ENCODE data around the gene CCDC201. TPM values are rescaled to one million over a fixed set of nuclear protein-coding genes. Genes with fewer than 3 reads are reported as not detected.
"Not testable (repeated sequence)": the region's sequence is repeated elsewhere in the genome, so short reads cannot be mapped to it uniquely, and the experiment has no call there.

The CCDC201 gene
- total and polyA plus RNA-seq, 7 experiments from 2014 or later: not detected

- H3K27ac ChIP-seq (ENCODE audit: low read depth, low read length); H3K9me3 ChIP-seq (ENCODE audit: control insufficient read depth in 2 of 3, low read length in 3 of 3); CTCF ChIA-PET; DNase-seq; H3K27me3 ChIP-seq (ENCODE audit: control insufficient read depth in 2 of 2, insufficient read depth in 2 of 2, low read length in 2 of 2); H3K4me1 Mint-ChIP-seq; H3K4me1 ChIP-seq (ENCODE audit: control insufficient read depth in 2 of 2, insufficient read depth in 2 of 2, low read length in 2 of 2); ATAC-seq; H3K36me3 Mint-ChIP-seq; H3K4me3 Mint-ChIP-seq; intact Hi-C loops (cut with micrococcal nuclease); H3K4me3 ChIP-seq (ENCODE audit: low read length); H3K9me3 Mint-ChIP-seq; POLR2A ChIA-PET; H3K27ac Mint-ChIP-seq; H3K36me3 ChIP-seq (ENCODE audit: control insufficient read depth in 2 of 3, insufficient read depth in 3 of 3, low read length in 3 of 3): not testable (repeated sequence)
- H3K27me3 Mint-ChIP-seq: peaks cover 0 to 16% (median 8%) of the 10 kb centered on the region in 5 donors
Observed at GRCh38 chr7:45848734-45849133, 24.1 kb downstream of the CCDC201 start.

- H3K36me3 ChIP-seq (ENCODE audit: control insufficient read depth in 2 of 3, insufficient read depth in 3 of 3, low read length in 3 of 3); H3K9me3 Mint-ChIP-seq; H3K4me1 ChIP-seq (ENCODE audit: control insufficient read depth in 2 of 2, insufficient read depth in 2 of 2, low read length in 2 of 2); POLR2A ChIA-PET; H3K27ac ChIP-seq (ENCODE audit: low read depth, low read length); H3K27ac Mint-ChIP-seq; ATAC-seq; DNase-seq; H3K4me3 ChIP-seq (ENCODE audit: low read length); H3K4me1 Mint-ChIP-seq; H3K27me3 ChIP-seq (ENCODE audit: control insufficient read depth in 2 of 2, insufficient read depth in 2 of 2, low read length in 2 of 2); H3K36me3 Mint-ChIP-seq; H3K27me3 Mint-ChIP-seq; CTCF ChIA-PET; intact Hi-C loops (cut with micrococcal nuclease); H3K9me3 ChIP-seq (ENCODE audit: control insufficient read depth in 2 of 3, low read length in 3 of 3); H3K4me3 Mint-ChIP-seq: not testable (repeated sequence)
Observed at GRCh38 chr7:45846536-45846935, 26.3 kb downstream of the CCDC201 start.

GRCh38 chr7:45841926-45842717 lies 30.8 kb downstream of the CCDC201 start:
- H3K4me1 Mint-ChIP-seq; H3K36me3 ChIP-seq (ENCODE audit: control insufficient read depth in 2 of 3, insufficient read depth in 3 of 3, low read length in 3 of 3); H3K9me3 ChIP-seq (ENCODE audit: control insufficient read depth in 2 of 3, low read length in 3 of 3); H3K27me3 Mint-ChIP-seq; H3K27ac Mint-ChIP-seq; ATAC-seq; H3K9me3 Mint-ChIP-seq; H3K36me3 Mint-ChIP-seq; H3K27ac ChIP-seq (ENCODE audit: low read depth, low read length); CTCF ChIA-PET; H3K4me3 ChIP-seq (ENCODE audit: low read length); POLR2A ChIA-PET; DNase-seq; intact Hi-C loops (cut with micrococcal nuclease); H3K27me3 ChIP-seq (ENCODE audit: control insufficient read depth in 2 of 2, insufficient read depth in 2 of 2, low read length in 2 of 2); H3K4me3 Mint-ChIP-seq; H3K4me1 ChIP-seq (ENCODE audit: control insufficient read depth in 2 of 2, insufficient read depth in 2 of 2, low read length in 2 of 2): not testable (repeated sequence)

GRCh38 chr7:45838852-45839251 lies 34.0 kb downstream of the CCDC201 start:
- intact Hi-C loops (cut with micrococcal nuclease); H3K4me3 Mint-ChIP-seq; H3K4me1 ChIP-seq (ENCODE audit: control insufficient read depth in 2 of 2, insufficient read depth in 2 of 2, low read length in 2 of 2); H3K27me3 ChIP-seq (ENCODE audit: control insufficient read depth in 2 of 2, insufficient read depth in 2 of 2, low read length in 2 of 2); POLR2A ChIA-PET; H3K27ac ChIP-seq (ENCODE audit: low read depth, low read length); H3K27me3 Mint-ChIP-seq; DNase-seq; H3K4me3 ChIP-seq (ENCODE audit: low read length); ATAC-seq; H3K27ac Mint-ChIP-seq; H3K36me3 Mint-ChIP-seq; H3K9me3 ChIP-seq (ENCODE audit: control insufficient read depth in 2 of 3, low read length in 3 of 3); H3K4me1 Mint-ChIP-seq; CTCF ChIA-PET; H3K36me3 ChIP-seq (ENCODE audit: control insufficient read depth in 2 of 3, insufficient read depth in 3 of 3, low read length in 3 of 3); H3K9me3 Mint-ChIP-seq: not testable (repeated sequence)

GRCh38 chr7:45832433-45833177 lies 40.3 kb downstream of the CCDC201 start:
- H3K27me3 Mint-ChIP-seq; H3K4me3 Mint-ChIP-seq; H3K4me1 ChIP-seq (ENCODE audit: control insufficient read depth in 2 of 2, insufficient read depth in 2 of 2, low read length in 2 of 2); H3K9me3 Mint-ChIP-seq; H3K36me3 ChIP-seq (ENCODE audit: control insufficient read depth in 2 of 3, insufficient read depth in 3 of 3, low read length in 3 of 3); H3K4me1 Mint-ChIP-seq; ATAC-seq; H3K27me3 ChIP-seq (ENCODE audit: control insufficient read depth in 2 of 2, insufficient read depth in 2 of 2, low read length in 2 of 2); H3K27ac ChIP-seq (ENCODE audit: low read depth, low read length); intact Hi-C loops (cut with micrococcal nuclease); H3K27ac Mint-ChIP-seq; DNase-seq; H3K36me3 Mint-ChIP-seq; POLR2A ChIA-PET; H3K4me3 ChIP-seq (ENCODE audit: low read length); H3K9me3 ChIP-seq (ENCODE audit: control insufficient read depth in 2 of 3, low read length in 3 of 3); CTCF ChIA-PET: not testable (repeated sequence)

- intact Hi-C loops (cut with micrococcal nuclease); H3K27me3 Mint-ChIP-seq; H3K36me3 Mint-ChIP-seq; H3K4me3 Mint-ChIP-seq; DNase-seq; CTCF ChIA-PET; H3K4me1 ChIP-seq (ENCODE audit: control insufficient read depth in 2 of 2, insufficient read depth in 2 of 2, low read length in 2 of 2); POLR2A ChIA-PET; ATAC-seq; H3K27ac ChIP-seq (ENCODE audit: low read depth, low read length); H3K9me3 Mint-ChIP-seq; H3K4me1 Mint-ChIP-seq; H3K27ac Mint-ChIP-seq; H3K9me3 ChIP-seq (ENCODE audit: control insufficient read depth in 2 of 3, low read length in 3 of 3); H3K36me3 ChIP-seq (ENCODE audit: control insufficient read depth in 2 of 3, insufficient read depth in 3 of 3, low read length in 3 of 3); H3K27me3 ChIP-seq (ENCODE audit: control insufficient read depth in 2 of 2, insufficient read depth in 2 of 2, low read length in 2 of 2); H3K4me3 ChIP-seq (ENCODE audit: low read length): not testable (repeated sequence)
Observed at GRCh38 chr7:45829846-45830245, 43.0 kb downstream of the CCDC201 start.

GRCh38 chr7:45827731-45828130 lies 45.2 kb downstream of the CCDC201 start:
- H3K27me3 Mint-ChIP-seq; POLR2A ChIA-PET; H3K27me3 ChIP-seq (ENCODE audit: control insufficient read depth in 2 of 2, insufficient read depth in 2 of 2, low read length in 2 of 2); H3K4me3 Mint-ChIP-seq; DNase-seq; H3K36me3 Mint-ChIP-seq; H3K9me3 ChIP-seq (ENCODE audit: control insufficient read depth in 2 of 3, low read length in 3 of 3); ATAC-seq; CTCF ChIA-PET; H3K4me3 ChIP-seq (ENCODE audit: low read length); H3K27ac ChIP-seq (ENCODE audit: low read depth, low read length); H3K27ac Mint-ChIP-seq; H3K9me3 Mint-ChIP-seq; intact Hi-C loops (cut with micrococcal nuclease); H3K4me1 ChIP-seq (ENCODE audit: control insufficient read depth in 2 of 2, insufficient read depth in 2 of 2, low read length in 2 of 2); H3K4me1 Mint-ChIP-seq; H3K36me3 ChIP-seq (ENCODE audit: control insufficient read depth in 2 of 3, insufficient read depth in 3 of 3, low read length in 3 of 3): not testable (repeated sequence)
